ENCODE measurements around the gene PDGFRB. TPM values are rescaled to one million over a fixed set of nuclear protein-coding genes. Genes with fewer than 3 reads are reported as not detected.

Gene PDGFRB
- total and polyA plus RNA-seq, 10 of the 15 experiments (the other 5 are each of a cell fraction or from before 2014, with no cell fraction given), result 0.02 to 3.0 (median 1.0) TPM

- TF ChIP-seq E2F8 (IDR thresholded peaks at IDR 0.05; ENCODE audit: low read depth, partially characterized antibody), result no peak
- TF ChIP-seq POLR2A (IDR thresholded peaks at IDR 0.05; ENCODE audit: low read depth, low read length), result no peak
- TF ChIP-seq RELB (IDR thresholded peaks at IDR 0.05; ENCODE audit: low read depth), result no peak
- TF ChIP-seq CEBPB (IDR thresholded peaks at IDR 0.05; ENCODE audit: borderline replicate concordance in 1 of 2, low read depth in 2 of 2, low read length in 2 of 2), result no peak
- TF ChIP-seq CBX5 (IDR thresholded peaks at IDR 0.05; ENCODE audit: low read depth), result no peak
- no peak for TF ChIP-seq TBL1XR1 (IDR thresholded peaks at IDR 0.05; ENCODE audit: low read depth, low read length)
- TF ChIP-seq TAF1 (IDR thresholded peaks at IDR 0.05; ENCODE audit: borderline replicate concordance, low read depth, low read length), result no peak
Measured at GRCh38 chr5:150097152-150097551, 58.5 kb downstream of the PDGFRB start (continued).

GRCh38 chr5:150092159-150092787 lies 63.4 kb downstream of the PDGFRB start:
- DNase-seq (ENCODE audit: low read depth, low spot score) (no peak), FAIRE-seq (peak; percentile 38), ATAC-seq (peak; percentile 95)
- BruUV-seq (replicated peaks), result TSS peak; percentile 73
- Histone ChIP-seq H3K27me3 (replicated peaks in 1 of 2; ENCODE audit: control insufficient read depth in 2 of 2, insufficient read depth in 2 of 2, low read length in 1 of 2) (no peaks in the 10 kb centered on the region), H3K9ac (ENCODE audit: control insufficient read depth, insufficient read depth, low read length) (no peak overlapping the region; the same call in 1 of the 2 replicates), H3K4me3 (peak overlapping the region; percentile 47; the same call in 1 of the 2 replicates), H3K9me3 (replicated peaks; ENCODE audit: control insufficient read depth, insufficient read depth, low read length) (no peaks in the 10 kb centered on the region), H3K79me2 (ENCODE audit: control insufficient read depth, insufficient read depth, low read length) (no peaks in the 10 kb centered on the region), H4K20me1 (ENCODE audit: control insufficient read depth, insufficient read depth) (no peaks in the 10 kb centered on the region), H3K4me2 (ENCODE audit: control insufficient read depth, insufficient read depth) (peak overlapping the region; percentile 69), H3K4me1 (ENCODE audit: control insufficient read depth, insufficient read depth, low read length) (peaks cover 9% of the 10 kb centered on the region), H3K36me3 (ENCODE audit: control insufficient read depth in 2 of 2, insufficient read depth in 2 of 2, low read length in 1 of 2) (no peaks in the 10 kb centered on the region), H3K27ac (ENCODE audit: control insufficient read depth, insufficient read depth) (no peak overlapping the region), H2AFZ (ENCODE audit: control insufficient read depth, low read depth, low read length) (peak overlapping the region; percentile 63)
- RAD21 ChIA-PET (ENCODE audit: unreplicated experiment), result no interaction called here
- CTCF ChIA-PET, result interaction anchor here (0.6 kb wide), 1 partner anchor 1744 kb away, joined by 3 read pairs; no protein-coding TSS in a partner anchor
- in situ Hi-C loops (cut with MboI) (no loop called here), intact Hi-C loops (cut with micrococcal nuclease; ENCODE audit: unreplicated experiment) (no loop called here)
- WGBS (ENCODE audit: insufficient coverage, insufficient replicate concordance, low lambda C conversion rate, missing lambda C conversion rate), result 45% methylated on average over 3 of the region's 3 CpGs
- POLR2A ChIA-PET, result interaction anchor here (0.6 to 1.0 kb wide), 4 partner anchors 87 to 326 kb away, joined by 3 to 10 read pairs (median 4); no protein-coding TSS in a partner anchor
- SMC1A ChIA-PET (ENCODE audit: uncharacterized antibody, unreplicated experiment), result interaction anchor here (0.6 kb wide), 1 partner anchor 61 kb away, joined by 3 read pairs; no protein-coding TSS in a partner anchor
- TF ChIP-seq PML (IDR thresholded peaks at IDR 0.05; ENCODE audit: low read length) (no peak), BHLHE40 (IDR thresholded peaks at IDR 0.05; ENCODE audit: borderline replicate concordance in 1 of 2, low read depth in 2 of 2, low read length in 1 of 2) (no peak), RFX5 (IDR thresholded peaks at IDR 0.05; ENCODE audit: low read depth, low read length) (no peak), JUNB (IDR thresholded peaks at IDR 0.05) (peak; percentile 26; the same call in 1 of the 2 replicates), NFIC (IDR thresholded peaks at IDR 0.05; ENCODE audit: low read depth, low read length) (peak; percentile 54; the same call in 1 of the 2 replicates), RELA (IDR thresholded peaks at IDR 0.05; ENCODE audit: borderline replicate concordance, partially characterized antibody) (no peak), IKZF2 (IDR thresholded peaks at IDR 0.05) (no peak), MTA2 (IDR thresholded peaks at IDR 0.05; ENCODE audit: low read depth) (no peak), YY1 (IDR thresholded peaks at IDR 0.05; ENCODE audit: low read depth, low read length) (no peak), ELK1 (IDR thresholded peaks at IDR 0.05; ENCODE audit: low read depth, low read length) (no peak), ATF7 (IDR thresholded peaks at IDR 0.05; ENCODE audit: low read depth) (peak; percentile 38; the same call in 1 of the 2 replicates), HDAC6 (IDR thresholded peaks at IDR 0.05; ENCODE audit: unreplicated experiment) (no peak)
